HG03457 (cell line): ENCODE data around the gene TECPR2.

Source experiments
- ATAC-seq: cut with Tn5 transposase; IDR thresholded peaks from one replicate; pipeline ENCODE4 v1.9.1; 2021; ENCODE audit warnings: moderate number of reproducible peaks; ENCODE audit not compliant: unreplicated experiment

TECPR2 gene

GRCh38 chr14:102495491-102496330 lies 133.0 kb downstream of the TECPR2 start:
- no peak for ATAC-seq

GRCh38 chr14:102496331-102496691 lies 133.6 kb downstream of the TECPR2 start:
- no peak for ATAC-seq

- ATAC-seq: no peak
Observed at GRCh38 chr14:102496958-102497744, 134.4 kb downstream of the TECPR2 start.

GRCh38 chr14:102497998-102498677 lies 135.4 kb downstream of the TECPR2 start:
- ATAC-seq: no peak

- ATAC-seq: no peak
Observed at GRCh38 chr14:102498678-102499265, 136.0 kb downstream of the TECPR2 start.

GRCh38 chr14:102499401-102500157 lies 136.8 kb downstream of the TECPR2 start:
- no peak for ATAC-seq

GRCh38 chr14:102500158-102500662 lies 137.5 kb downstream of the TECPR2 start:
- no peak for ATAC-seq

- ATAC-seq: no peak
Observed at GRCh38 chr14:102500713-102501112, 138.0 kb downstream of the TECPR2 start.

- no peak for ATAC-seq
Observed at GRCh38 chr14:102501751-102502315, 139.1 kb downstream of the TECPR2 start.

- no peak for ATAC-seq
Observed at GRCh38 chr14:102502571-102502970, 139.8 kb downstream of the TECPR2 start.

- no peak for ATAC-seq
Observed at GRCh38 chr14:102503641-102504327, 141.0 kb downstream of the TECPR2 start.

GRCh38 chr14:102504328-102504999 lies 141.7 kb downstream of the TECPR2 start:
- ATAC-seq: no peak

- no peak for ATAC-seq
Observed at GRCh38 chr14:102505000-102505619, 142.4 kb downstream of the TECPR2 start.

- no peak for ATAC-seq
Observed at GRCh38 chr14:102505775-102506625, 143.3 kb downstream of the TECPR2 start.

- ATAC-seq: no peak
Observed at GRCh38 chr14:102506626-102506925, 143.8 kb downstream of the TECPR2 start.

GRCh38 chr14:102507081-102507856 lies 144.5 kb downstream of the TECPR2 start:
- ATAC-seq: no peak

- ATAC-seq: no peak
Observed at GRCh38 chr14:102507857-102508312, 145.1 kb downstream of the TECPR2 start.
